GM23338 (cell line): ENCODE data around the gene PARD6B. TPM values are rescaled to one million over a fixed set of nuclear protein-coding genes. Genes with fewer than 3 reads are reported as not detected.

Source experiments
- ATAC-seq: fragments of 200-7000 bp; cut with Tn5 transposase; 3 replicates; pipeline ENCODE4 v1.9.1; 2020
- DNase-seq: peaks from one replicate; pipeline ENCODE4 v3.0.0-alpha.2; 2015; ENCODE audit warnings: low spot score
- H2AFZ ChIP-seq: fragments of 200-600 bp; sonication (generic); 2 replicates; pipeline ENCODE4 v1.8.0; 2016; ENCODE audit warnings: antibody characterized with exemption, mild to moderate bottlenecking, moderate library complexity
- H3F3A ChIP-seq: fragments of 200-600 bp; sonication (generic); replicated peaks from 2 replicates; pipeline ENCODE4 v1.8.0; 2017; ENCODE audit warnings: antibody characterized with exemption, mixed run types, low read depth
- H3K27ac ChIP-seq: fragments of 200-600 bp; sonication (generic); 2 replicates; pipeline ENCODE4 v1.6.1; 2016; ENCODE audit warnings: low read depth
- H3K27me3 ChIP-seq: fragments of 200-600 bp; sonication (generic); 2 replicates; pipeline ENCODE4 v1.8.0; 2016; ENCODE audit warnings: mild to moderate bottlenecking, mixed run types, moderate library complexity; ENCODE audit not compliant: insufficient read depth
- H3K36me3 ChIP-seq: fragments of 200-600 bp; sonication (generic); 2 replicates; pipeline ENCODE4 v1.8.0; 2016; ENCODE audit warnings: mild to moderate bottlenecking; ENCODE audit not compliant: insufficient read depth
- H3K4me1 ChIP-seq: fragments of 200-600 bp; sonication (generic); 2 replicates; pipeline ENCODE4 v1.8.0; 2016; ENCODE audit warnings: mild to moderate bottlenecking, moderate library complexity; ENCODE audit not compliant: insufficient read depth
- H3K4me2 ChIP-seq: fragments of 200-600 bp; sonication (generic); 2 replicates; pipeline ENCODE4 v1.7.1; 2017; ENCODE audit warnings: mixed run types
- H3K4me3 ChIP-seq: fragments of 200-600 bp; sonication (generic); 2 replicates; pipeline ENCODE4 v1.6.1; 2016; ENCODE audit warnings: mixed run types
- H3K79me2 ChIP-seq: fragments of 200-600 bp; sonication (generic); replicated peaks from 2 replicates; pipeline ENCODE4 v1.8.0; 2017; ENCODE audit warnings: mild to moderate bottlenecking; ENCODE audit not compliant: insufficient read depth
- H3K9me2 ChIP-seq: fragments of 200-600 bp; sonication (generic); 2 replicates; pipeline ENCODE4 v1.8.0; 2017; ENCODE audit not compliant: insufficient read depth
- H4K20me1 ChIP-seq: fragments of 200-600 bp; sonication (generic); replicated peaks from 2 replicates; pipeline ENCODE4 v1.8.0; 2017; ENCODE audit warnings: mild to moderate bottlenecking; ENCODE audit not compliant: insufficient read depth
- H3K27ac Mint-ChIP-seq: 2 replicates; pipeline ENCODE4 v1.8.0; 2020; ENCODE audit warnings: inconsistent platforms, mild to moderate bottlenecking, moderate library complexity, mixed read lengths
- H3K27me3 Mint-ChIP-seq: 3 replicates; pipeline ENCODE4 v1.8.0; 2022; ENCODE audit warnings: low read depth, mild to moderate bottlenecking, moderate library complexity, mixed read lengths, inconsistent platforms; ENCODE audit not compliant: insufficient read depth, poor library complexity
- H3K36me3 Mint-ChIP-seq: 3 replicates; pipeline ENCODE4 v1.8.0; 2021; ENCODE audit warnings: low read depth, mild to moderate bottlenecking, inconsistent platforms, moderate library complexity, mixed read lengths
- H3K4me1 Mint-ChIP-seq: 3 replicates; pipeline ENCODE4 v1.8.0; 2020; ENCODE audit warnings: mild to moderate bottlenecking, inconsistent platforms, mixed read lengths
- H3K4me3 Mint-ChIP-seq: 3 replicates; pipeline ENCODE4 v1.8.0; 2021; ENCODE audit warnings: moderate library complexity, mild to moderate bottlenecking, inconsistent platforms, mixed read lengths
- H3K9me3 Mint-ChIP-seq: 3 replicates; pipeline ENCODE4 v1.8.0; 2020; ENCODE audit warnings: moderate library complexity, mild to moderate bottlenecking, inconsistent platforms, mixed read lengths
- JUNB ChIP-seq: IDR thresholded peaks from one replicate; pipeline ENCODE4 v1.6.1; 2016; ENCODE audit warnings: antibody characterized with exemption; ENCODE audit not compliant: unreplicated experiment
- POLR2AphosphoS5 ChIP-seq: IDR thresholded peaks from 2 replicates; pipeline ENCODE4 v1.6.1; 2016; ENCODE audit warnings: antibody characterized with exemption, low read depth
- STAT1 ChIP-seq: IDR thresholded peaks from one replicate; pipeline ENCODE4 v1.6.1; 2016; ENCODE audit warnings: antibody characterized with exemption; ENCODE audit not compliant: unreplicated experiment
- ZNF331 ChIP-seq: fragments of 250-450 bp; sonication (Bioruptor Pico); IDR thresholded peaks from 2 replicates; pipeline ENCODE4 v1.5.0; 2020; ENCODE audit warnings: low read depth, mild to moderate bottlenecking, moderate library complexity
- polyA plus RNA-seq: library from polyadenylated mRNA; unstranded; fragments of >200 nt; fragmentation: Nextera tagmentation; extraction: Ambion mirVana; gene quantifications from 2 replicates; pipeline ENCODE4 v1.2.1, GENCODE V29; 2016
- total RNA-seq: library from RNA; depleted of rRNA; stranded (reverse); fragments of >200 nt; shearing (Covaris generic); gene quantifications from 2 replicates; pipeline ENCODE4 v1.2.3, GENCODE V29; 2014
- TF ChIP-seq, protein P1 (sequence below), 2 experiments: fragments of 200-600 bp in 1 of 2; sonication (generic) in 1 of 2; conservative IDR thresholded peaks; 2 replicates each; pipeline versions ENCODE4 v1.5.1 to v1.6.1; 2016 to 2017; ENCODE audit warnings: antibody characterized with exemption in 2 of 2, low read depth in 2 of 2, mild to moderate bottlenecking in 2 of 2, moderate library complexity in 1 of 2
- TF ChIP-seq, protein P2 (sequence below): IDR thresholded peaks from 2 replicates; pipeline ENCODE4 v1.6.1; 2016; ENCODE audit warnings: antibody characterized with exemption
- TF ChIP-seq, protein P3 (sequence below): fragments of 250-450 bp; sonication (Bioruptor Pico); IDR thresholded peaks from 2 replicates; pipeline ENCODE4 v1.5.0; 2020; ENCODE audit warnings: mild to moderate bottlenecking, moderate library complexity

The PARD6B gene
- total and polyA plus RNA-seq, 2 experiments from 2014 or later, result 23.5 to 29.2 TPM

DNA sequence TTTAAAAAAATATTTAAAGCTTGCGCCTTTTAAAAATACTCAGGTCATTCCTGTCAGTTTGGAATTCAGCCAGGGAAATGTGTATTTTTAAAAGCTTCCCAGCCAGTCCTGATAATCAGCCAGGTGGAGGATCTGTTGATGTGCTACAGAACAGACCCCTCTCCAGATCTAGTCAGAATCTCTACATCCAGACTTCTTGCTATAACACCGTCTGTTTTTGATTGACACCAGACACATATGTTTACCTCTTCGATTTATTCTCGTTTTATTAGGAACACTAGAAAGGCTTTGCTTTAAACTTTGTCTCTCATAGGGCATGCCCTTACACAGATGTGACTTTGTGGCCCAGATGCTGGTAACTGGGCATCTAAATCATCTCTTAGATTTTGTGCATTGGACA, 11.7 kb downstream of the PARD6B start:
- Mint-ChIP-seq H3K4me1 (peaks cover 59% of the 10 kb centered on the region), H3K36me3 (peaks cover 21% of the 10 kb centered on the region; the same call in 2 of the 3 replicates), H3K27me3 (peaks cover 8% of the 10 kb centered on the region), H3K9me3 (no peaks in the 10 kb centered on the region), H3K4me3 (no peak overlapping the region), H3K27ac (peak overlapping the region; percentile 67)
- no peaks in the 10 kb centered on the region for H3K27me3 ChIP-seq
- peaks cover 7% of the 10 kb centered on the region; the same call in 1 of the 2 replicates for H4K20me1 ChIP-seq
- peaks cover 35% of the 10 kb centered on the region for H3K4me1 ChIP-seq
- no peak overlapping the region for H2AFZ ChIP-seq
- peak overlapping the region; percentile 67 for H3K27ac ChIP-seq
- H3K4me2 ChIP-seq, result no peak overlapping the region
- TF ChIP-seq, protein P1, sequence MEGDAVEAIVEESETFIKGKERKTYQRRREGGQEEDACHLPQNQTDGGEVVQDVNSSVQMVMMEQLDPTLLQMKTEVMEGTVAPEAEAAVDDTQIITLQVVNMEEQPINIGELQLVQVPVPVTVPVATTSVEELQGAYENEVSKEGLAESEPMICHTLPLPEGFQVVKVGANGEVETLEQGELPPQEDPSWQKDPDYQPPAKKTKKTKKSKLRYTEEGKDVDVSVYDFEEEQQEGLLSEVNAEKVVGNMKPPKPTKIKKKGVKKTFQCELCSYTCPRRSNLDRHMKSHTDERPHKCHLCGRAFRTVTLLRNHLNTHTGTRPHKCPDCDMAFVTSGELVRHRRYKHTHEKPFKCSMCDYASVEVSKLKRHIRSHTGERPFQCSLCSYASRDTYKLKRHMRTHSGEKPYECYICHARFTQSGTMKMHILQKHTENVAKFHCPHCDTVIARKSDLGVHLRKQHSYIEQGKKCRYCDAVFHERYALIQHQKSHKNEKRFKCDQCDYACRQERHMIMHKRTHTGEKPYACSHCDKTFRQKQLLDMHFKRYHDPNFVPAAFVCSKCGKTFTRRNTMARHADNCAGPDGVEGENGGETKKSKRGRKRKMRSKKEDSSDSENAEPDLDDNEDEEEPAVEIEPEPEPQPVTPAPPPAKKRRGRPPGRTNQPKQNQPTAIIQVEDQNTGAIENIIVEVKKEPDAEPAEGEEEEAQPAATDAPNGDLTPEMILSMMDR (conservative IDR thresholded peaks at IDR 0.05; ENCODE audit: low read depth in 2 of 2), result no peak
- no peak overlapping the region for H3K4me3 ChIP-seq
- H3K79me2 ChIP-seq, result peaks cover 79% of the 10 kb centered on the region
- H3K36me3 ChIP-seq, result peaks cover 3% of the 10 kb centered on the region
- DNase-seq, result no peak
- H3K9me2 ChIP-seq, result no peaks in the 10 kb centered on the region
- no peak for ATAC-seq
- H3F3A ChIP-seq, result no peaks in the 10 kb centered on the region

DNA sequence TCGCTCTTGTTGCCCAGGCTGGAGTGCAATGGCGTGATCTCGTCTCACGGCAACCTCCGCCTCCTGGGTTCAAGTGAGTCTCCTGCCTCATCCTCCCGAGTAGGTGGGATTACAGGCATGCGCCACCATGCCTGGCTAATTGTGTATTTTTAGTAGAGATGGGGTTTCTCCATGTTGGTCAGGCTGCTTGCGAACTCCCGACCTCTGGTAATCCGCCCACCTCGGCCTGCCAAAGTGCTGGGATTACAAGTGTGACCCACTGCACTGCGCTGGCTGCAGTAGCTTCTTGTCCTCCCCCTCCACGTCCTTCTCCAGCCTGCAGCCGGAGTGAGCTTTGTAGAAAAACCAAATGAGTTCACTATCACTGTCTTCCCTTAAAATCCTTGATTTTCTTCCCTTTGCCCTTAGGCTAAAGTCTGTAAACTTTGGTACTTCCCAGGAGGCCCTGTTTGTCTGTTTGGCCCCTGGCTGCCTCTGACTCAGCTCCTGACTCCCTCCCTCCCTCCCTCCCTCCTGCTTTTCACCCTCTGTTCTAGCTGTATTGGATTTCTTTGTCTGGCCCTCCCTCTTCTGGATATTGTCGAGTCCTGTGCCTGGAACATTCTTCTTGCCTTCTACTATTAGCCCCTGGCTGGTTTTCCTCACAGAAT, 12.9 kb downstream of the PARD6B start:
- no peak overlapping the region for H3K4me2 ChIP-seq
- H3K9me2 ChIP-seq, result no peaks in the 10 kb centered on the region
- peaks cover 67% of the 10 kb centered on the region for H3K79me2 ChIP-seq
- H3K4me1 ChIP-seq, result peaks cover 29% of the 10 kb centered on the region
- H2AFZ ChIP-seq, result no peak overlapping the region
- H3K27me3 Mint-ChIP-seq, result peaks cover 8% of the 10 kb centered on the region
- no peaks in the 10 kb centered on the region; the same call in 1 of the 2 replicates for H3K36me3 ChIP-seq
- H3K4me1 Mint-ChIP-seq, result peaks cover 53% of the 10 kb centered on the region
- H3K27ac Mint-ChIP-seq, result peak overlapping the region; percentile 94
- no peaks in the 10 kb centered on the region for H3K9me3 Mint-ChIP-seq
- H3F3A ChIP-seq, result no peaks in the 10 kb centered on the region
- H4K20me1 ChIP-seq, result peaks cover 7% of the 10 kb centered on the region; the same call in 1 of the 2 replicates
- H3K27me3 ChIP-seq, result no peaks in the 10 kb centered on the region
- peak; percentile 67 for ATAC-seq
- H3K27ac ChIP-seq, result peak overlapping the region; percentile 60; the same call in 1 of the 2 replicates
- no peak overlapping the region; the same call in 2 of the 3 replicates for H3K4me3 Mint-ChIP-seq
- no peak overlapping the region for H3K4me3 ChIP-seq
- DNase-seq, result peak; percentile 36
- peaks cover 24% of the 10 kb centered on the region; the same call in 2 of the 3 replicates for H3K36me3 Mint-ChIP-seq
- TF ChIP-seq STAT1 (no peak), ZNF331 (CRISPR knock-in tag) (no peak), JUNB (no peak), POLR2AphosphoS5 (no peak)
- TF ChIP-seq, protein P1 (conservative IDR thresholded peaks at IDR 0.05; ENCODE audit: low read depth in 2 of 2), result peak in 1 of 2 experiments; percentile 19; a peak in 1 of 4 replicates
- TF ChIP-seq, protein P2, sequence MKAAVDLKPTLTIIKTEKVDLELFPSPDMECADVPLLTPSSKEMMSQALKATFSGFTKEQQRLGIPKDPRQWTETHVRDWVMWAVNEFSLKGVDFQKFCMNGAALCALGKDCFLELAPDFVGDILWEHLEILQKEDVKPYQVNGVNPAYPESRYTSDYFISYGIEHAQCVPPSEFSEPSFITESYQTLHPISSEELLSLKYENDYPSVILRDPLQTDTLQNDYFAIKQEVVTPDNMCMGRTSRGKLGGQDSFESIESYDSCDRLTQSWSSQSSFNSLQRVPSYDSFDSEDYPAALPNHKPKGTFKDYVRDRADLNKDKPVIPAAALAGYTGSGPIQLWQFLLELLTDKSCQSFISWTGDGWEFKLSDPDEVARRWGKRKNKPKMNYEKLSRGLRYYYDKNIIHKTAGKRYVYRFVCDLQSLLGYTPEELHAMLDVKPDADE, result no peak
- TF ChIP-seq, protein P3, sequence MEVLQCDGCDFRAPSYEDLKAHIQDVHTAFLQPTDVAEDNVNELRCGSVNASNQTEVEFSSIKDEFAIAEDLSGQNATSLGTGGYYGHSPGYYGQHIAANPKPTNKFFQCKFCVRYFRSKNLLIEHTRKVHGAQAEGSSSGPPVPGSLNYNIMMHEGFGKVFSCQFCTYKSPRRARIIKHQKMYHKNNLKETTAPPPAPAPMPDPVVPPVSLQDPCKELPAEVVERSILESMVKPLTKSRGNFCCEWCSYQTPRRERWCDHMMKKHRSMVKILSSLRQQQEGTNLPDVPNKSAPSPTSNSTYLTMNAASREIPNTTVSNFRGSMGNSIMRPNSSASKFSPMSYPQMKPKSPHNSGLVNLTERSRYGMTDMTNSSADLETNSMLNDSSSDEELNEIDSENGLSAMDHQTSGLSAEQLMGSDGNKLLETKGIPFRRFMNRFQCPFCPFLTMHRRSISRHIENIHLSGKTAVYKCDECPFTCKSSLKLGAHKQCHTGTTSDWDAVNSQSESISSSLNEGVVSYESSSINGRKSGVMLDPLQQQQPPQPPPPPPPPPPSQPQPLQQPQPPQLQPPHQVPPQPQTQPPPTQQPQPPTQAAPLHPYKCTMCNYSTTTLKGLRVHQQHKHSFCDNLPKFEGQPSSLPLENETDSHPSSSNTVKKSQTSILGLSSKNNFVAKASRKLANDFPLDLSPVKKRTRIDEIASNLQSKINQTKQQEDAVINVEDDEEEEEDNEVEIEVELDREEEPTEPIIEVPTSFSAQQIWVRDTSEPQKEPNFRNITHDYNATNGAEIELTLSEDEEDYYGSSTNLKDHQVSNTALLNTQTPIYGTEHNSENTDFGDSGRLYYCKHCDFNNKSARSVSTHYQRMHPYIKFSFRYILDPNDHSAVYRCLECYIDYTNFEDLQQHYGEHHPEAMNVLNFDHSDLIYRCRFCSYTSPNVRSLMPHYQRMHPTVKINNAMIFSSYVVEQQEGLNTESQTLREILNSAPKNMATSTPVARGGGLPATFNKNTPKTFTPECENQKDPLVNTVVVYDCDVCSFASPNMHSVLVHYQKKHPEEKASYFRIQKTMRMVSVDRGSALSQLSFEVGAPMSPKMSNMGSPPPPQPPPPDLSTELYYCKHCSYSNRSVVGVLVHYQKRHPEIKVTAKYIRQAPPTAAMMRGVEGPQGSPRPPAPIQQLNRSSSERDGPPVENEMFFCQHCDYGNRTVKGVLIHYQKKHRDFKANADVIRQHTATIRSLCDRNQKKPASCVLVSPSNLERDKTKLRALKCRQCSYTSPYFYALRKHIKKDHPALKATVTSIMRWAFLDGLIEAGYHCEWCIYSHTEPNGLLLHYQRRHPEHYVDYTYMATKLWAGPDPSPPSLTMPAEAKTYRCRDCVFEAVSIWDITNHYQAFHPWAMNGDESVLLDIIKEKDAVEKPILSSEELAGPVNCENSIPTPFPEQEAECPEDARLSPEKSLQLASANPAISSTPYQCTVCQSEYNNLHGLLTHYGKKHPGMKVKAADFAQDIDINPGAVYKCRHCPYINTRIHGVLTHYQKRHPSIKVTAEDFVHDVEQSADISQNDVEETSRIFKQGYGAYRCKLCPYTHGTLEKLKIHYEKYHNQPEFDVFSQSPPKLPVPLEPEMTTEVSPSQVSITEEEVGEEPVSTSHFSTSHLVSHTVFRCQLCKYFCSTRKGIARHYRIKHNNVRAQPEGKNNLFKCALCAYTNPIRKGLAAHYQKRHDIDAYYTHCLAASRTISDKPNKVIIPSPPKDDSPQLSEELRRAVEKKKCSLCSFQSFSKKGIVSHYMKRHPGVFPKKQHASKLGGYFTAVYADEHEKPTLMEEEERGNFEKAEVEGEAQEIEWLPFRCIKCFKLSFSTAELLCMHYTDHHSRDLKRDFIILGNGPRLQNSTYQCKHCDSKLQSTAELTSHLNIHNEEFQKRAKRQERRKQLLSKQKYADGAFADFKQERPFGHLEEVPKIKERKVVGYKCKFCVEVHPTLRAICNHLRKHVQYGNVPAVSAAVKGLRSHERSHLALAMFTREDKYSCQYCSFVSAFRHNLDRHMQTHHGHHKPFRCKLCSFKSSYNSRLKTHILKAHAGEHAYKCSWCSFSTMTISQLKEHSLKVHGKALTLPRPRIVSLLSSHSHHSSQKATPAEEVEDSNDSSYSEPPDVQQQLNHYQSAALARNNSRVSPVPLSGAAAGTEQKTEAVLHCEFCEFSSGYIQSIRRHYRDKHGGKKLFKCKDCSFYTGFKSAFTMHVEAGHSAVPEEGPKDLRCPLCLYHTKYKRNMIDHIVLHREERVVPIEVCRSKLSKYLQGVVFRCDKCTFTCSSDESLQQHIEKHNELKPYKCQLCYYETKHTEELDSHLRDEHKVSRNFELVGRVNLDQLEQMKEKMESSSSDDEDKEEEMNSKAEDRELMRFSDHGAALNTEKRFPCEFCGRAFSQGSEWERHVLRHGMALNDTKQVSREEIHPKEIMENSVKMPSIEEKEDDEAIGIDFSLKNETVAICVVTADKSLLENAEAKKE (CRISPR knock-in tag), result no peak
